ENCODE data around the gene RASGRF2. TPM values are rescaled to one million over a fixed set of nuclear protein-coding genes. Genes with fewer than 3 reads are reported as not detected.

Gene RASGRF2
- total RNA-seq, 1 donor from 2014 or later, result 30.7 TPM

DNA sequence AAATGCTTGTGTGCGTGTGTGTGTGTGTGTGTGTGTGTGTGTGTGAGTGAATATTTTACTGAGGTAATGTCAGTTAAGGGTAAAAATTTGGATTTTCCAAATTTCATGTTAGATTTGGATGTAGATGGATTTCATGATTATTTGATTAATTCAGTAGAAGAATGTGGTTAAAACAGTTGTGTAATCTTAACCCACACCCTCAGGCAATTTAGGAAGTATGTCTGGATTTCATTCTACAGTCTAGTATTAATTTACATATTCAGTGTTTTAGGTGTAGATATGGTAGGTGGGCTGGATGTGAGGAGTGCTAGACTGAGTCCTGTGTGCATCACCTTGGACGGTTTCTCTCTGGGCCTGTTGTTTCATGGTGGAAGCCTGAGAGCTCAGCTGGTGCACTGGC, 173.9 kb downstream of the RASGRF2 start:
- DNase-seq (ENCODE audit: low spot score), result no peak

DNA sequence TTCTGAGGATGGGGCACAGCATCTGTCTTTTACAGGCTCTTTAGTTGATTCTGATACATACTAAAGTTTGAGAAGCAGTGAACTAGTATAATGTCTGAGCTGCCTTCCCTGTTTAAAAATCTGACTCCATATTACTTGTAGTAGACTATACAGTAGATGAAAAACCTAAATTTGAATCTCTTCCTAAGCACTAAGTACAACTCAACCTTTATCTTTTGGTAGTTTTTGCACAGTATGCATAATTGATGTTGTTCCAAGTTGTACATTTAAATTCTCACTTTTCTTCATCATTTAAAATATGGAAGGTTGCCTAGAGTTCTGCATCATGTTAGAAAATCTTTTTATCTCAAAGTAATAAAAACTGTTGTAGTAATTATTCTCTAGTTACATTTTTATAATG, 174.4 kb downstream of the RASGRF2 start:
- DNase-seq (ENCODE audit: low spot score), result no peak

DNA sequence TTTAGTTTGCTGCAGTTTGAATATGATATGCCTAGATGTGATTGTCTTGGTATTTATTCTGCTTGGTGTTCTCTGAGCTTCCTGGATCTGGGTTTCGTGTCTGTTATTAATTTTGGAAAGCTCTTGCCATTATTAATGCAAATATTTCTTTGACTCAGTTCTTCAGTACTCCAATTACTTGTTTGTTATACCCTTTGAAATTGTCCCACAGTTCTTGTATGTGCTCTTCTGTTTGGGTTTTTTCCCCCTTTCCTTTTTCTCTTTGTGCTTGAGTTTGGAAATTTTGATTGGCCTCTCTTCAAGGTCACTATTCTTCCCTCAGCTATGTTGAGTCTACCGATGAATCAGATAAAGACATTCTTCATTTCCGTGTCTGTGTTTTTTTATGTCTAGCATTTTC, 176.4 kb downstream of the RASGRF2 start:
- no peak for DNase-seq (ENCODE audit: low spot score)

DNA sequence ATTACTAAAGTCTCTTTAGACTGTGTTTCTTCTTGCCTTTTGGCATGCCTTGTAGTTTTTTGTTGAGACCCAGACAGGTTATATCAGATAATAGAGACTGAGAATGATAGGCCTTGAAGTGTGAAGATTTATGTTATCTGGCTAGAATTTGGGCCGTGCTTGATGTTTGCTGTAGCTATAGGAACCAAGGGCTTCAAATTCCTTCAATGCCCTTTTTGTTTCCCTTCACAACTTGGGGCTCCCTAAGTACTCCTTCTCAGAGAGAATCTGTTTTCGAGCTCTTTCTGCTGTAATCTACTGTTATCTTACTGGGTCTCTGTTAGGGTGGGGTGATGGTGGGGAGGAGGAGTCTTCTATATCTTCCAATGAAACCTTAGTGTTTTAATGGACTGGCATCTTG, 177.7 kb downstream of the RASGRF2 start:
- DNase-seq (ENCODE audit: low spot score), result no peak

DNA sequence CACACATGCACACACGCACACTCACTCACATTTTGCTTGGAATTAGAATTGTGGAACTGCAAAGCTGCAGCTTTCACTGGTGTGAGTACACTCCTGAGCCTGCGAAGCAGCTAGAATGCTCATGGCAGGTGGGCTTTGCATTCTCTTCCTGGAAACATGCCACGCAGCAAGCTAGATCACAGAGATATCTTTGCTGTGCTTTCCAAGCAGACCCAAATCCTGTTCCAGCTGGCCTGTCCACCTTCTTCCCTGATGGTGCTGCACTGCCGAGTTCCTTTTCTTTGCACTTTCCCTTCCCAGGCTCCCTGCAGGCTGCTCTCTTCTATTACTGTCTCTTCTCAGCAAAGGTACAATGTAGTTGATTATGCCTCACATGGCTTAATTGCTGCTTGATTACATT, 180.3 kb downstream of the RASGRF2 start:
- DNase-seq (ENCODE audit: low spot score), result no peak

DNA sequence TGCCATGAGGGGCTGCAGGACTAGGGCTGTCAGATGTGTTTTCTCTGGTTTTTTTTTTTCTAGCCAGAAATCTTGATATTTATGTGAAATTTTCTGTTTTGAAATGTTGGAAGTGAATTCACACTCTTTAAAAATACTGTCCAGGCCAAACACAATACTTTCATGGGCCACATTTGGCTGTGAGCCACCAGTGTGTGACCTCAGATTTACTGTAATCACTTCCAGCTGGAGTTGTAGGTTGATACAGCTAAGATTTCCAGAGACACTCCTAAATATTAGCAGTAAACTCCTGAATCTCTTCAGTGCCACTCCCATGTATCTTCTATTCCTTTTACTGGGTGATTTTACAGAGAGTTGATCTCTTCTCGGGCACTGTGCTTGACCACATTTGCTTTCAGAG, 180.8 kb downstream of the RASGRF2 start:
- DNase-seq (ENCODE audit: low spot score), result no peak

DNA sequence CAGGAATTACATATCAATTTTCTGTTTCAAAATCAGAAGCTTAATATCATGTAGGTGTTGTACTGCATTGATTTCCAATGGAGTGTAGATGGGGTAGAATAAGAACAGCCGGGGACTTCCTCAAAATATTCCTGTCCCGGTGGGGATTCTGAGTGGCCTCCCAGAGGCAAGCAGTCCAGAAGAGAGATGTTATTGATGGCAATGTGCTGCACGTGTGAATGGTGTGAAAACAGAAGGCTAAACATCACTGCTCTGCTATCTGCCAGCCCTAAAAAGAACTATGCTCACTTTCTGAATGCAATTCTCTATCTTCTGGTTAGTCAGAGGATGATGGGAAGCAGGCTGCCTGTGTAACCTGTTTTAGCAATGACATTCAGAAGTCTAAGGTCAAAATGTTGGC, 181.9 kb downstream of the RASGRF2 start:
- no peak for DNase-seq (ENCODE audit: low spot score)

DNA sequence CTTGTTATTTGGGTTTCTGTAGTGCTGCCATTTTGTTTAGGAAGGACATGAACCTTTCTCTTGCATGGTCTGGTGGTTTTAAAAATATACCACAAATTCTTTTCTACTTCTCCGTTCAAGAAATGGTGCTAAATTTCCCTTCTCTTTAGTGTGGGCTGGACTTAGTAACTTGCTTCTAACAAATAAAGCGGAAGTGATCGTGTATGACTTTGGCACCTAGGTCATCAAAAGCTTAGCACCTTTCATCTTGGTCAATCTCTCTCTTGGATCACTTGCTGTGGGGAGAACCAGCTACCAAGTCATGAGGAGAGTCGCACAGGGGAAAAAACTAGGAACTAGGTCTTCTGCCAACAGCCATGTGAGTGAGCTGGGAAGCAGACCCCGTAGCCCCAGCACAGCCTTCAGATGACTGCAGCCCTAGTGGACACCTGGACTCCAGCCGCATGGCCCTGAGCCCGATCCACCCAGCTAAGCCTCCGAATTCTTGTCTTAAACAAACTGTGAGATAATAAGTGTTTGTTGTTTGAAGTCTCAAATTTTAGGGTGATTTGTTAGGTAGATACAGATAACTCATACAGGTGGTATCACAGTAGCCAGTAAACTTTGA, 185.3 kb downstream of the RASGRF2 start:
- DNase-seq (ENCODE audit: low spot score), result no peak

DNA sequence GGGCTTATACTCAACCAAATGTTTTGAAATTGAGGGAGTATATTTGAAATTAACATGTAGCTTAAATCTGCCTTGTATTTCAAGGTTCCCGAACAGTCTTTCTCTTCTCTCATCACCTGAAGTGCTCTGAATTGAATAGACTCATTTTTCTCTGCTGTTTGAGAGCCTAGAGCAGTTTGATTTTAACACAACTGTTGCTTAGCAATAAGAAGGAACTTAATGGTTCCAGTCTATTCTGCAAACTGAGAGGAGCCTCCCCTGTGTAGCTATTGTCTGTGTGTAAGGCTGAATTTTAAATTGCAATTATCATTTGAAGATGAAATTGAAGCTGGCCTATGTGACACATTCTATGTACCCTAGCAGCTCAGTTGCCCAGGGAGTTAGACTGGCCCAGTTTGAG, 185.9 kb downstream of the RASGRF2 start:
- DNase-seq (ENCODE audit: low spot score), result no peak

DNA sequence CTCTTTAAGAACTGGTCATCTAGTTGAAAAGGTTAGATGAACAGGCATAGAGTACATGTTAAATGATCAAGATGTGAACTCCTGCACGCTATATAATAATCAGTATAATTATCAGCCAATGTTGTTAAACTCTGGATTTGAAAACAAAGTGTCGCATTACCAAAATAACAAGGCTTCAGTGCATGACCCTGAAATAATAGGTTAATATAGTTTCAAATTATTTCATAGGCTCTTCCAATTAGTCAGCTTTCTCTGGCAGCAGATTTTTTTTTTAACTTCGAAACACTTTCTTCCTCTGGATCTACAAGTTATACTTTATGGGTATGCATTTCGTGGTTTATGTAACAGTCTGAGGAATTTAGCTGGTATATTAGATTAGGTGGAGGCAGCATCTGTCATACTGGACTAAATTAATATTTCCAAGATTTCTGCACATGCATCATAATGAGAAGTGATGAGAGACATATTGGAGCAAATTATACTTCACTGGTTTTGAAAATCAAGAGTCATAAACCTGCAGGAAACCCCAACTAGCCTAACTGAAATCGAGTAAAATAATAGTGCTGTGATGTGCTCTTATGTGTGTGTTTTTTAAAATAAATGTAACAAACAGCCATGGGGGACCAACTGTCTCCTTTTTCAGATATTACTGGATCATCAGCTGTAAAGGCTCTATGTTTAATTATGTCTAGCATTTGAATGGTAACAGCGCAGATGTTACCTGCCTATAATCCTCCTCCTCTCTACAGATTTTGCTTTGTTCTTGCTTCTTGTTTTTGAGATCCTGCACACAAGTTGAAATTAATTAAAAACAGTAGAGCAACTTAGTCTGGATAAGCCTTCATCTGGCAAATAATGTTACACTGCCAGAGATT, 187.1 kb downstream of the RASGRF2 start:
- DNase-seq (ENCODE audit: low spot score), result no peak

DNA sequence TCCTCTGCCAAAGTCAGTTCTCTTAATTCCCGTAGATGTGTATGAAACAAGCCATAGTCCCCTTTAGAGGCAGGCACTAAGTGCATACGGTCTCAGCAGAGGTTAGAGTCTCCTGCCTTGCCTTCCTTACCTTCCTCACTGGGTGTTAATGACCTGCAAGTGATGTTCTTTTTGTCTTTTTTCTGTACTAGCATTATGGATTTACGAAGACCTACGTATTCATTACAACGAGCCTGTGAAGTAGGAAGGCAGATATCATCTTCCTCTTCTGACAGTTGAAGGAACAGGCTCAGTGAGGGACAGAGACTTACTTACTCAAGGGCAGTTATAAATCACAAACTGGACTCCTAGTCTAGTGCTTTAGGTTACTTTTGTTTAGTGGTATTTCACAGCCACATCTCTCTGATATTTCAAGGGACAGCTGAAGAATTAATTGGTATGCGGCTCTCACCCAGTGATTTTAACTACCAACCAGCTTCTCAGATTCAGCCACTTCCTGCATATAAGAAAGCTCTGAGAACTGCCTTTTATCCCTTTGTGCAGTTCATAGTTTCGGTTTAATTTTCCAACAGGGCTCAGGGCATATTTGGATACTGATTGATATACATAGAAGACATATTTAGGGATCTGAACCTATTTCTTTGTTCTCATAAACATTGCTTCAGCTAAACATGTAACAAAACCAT, 187.9 kb downstream of the RASGRF2 start:
- DNase-seq (ENCODE audit: low spot score), result no peak

DNA sequence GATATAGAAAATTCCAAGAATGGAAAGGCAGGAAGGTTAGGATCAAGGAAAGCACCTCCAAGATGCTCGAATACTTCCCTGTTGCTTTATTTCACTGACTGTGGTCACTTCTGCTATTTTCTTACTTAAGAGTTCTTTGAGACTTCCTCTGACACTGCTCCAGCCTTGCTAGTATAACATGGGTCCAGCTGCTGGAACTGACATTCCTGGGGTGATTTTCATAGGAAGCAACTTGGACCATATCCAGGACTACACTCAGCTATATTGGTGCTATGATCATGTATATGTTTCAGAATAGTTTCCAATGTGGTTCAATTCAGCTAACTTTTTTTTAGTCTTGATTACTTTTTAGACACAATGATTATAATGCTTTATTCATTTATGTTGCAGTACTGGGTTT, 191.4 kb downstream of the RASGRF2 start:
- no peak for DNase-seq (ENCODE audit: low spot score)

DNA sequence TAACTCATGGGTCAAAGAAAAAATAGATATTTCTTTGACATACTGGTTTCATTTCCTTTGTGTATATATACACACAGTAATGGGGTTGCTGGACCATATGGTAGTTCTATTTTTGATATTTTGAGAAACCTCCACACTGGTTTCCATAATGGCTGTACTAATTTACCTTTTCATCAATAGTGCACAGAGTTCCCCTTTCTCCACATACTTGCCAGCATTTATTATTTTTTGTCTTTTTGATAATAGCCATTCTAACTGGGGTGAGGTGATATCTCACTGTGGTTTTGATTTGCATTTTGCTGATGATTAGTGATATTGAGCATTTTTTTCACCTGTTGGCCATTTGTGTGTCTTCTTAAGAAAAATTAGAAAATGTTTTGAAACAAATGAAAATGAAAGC, 194.6 kb downstream of the RASGRF2 start:
- no peak for DNase-seq (ENCODE audit: low spot score)

DNA sequence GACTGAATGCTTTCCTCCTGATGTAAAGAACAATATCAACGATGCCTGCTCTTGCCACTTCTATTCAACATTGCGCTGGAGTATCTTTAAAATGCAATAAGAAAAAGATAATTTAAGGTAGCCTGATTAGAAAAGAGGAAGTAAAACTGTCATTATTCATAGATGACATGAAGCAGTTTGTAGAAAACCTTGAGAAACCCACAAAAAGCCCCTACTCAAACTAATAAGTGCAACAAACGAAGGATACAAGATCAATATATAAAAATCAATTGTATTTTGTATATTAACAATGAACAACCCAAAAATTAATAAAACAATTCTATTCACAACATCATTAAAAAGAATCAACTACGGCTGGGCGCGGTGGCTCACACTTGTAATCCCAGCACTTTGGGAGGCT, 196.6 kb downstream of the RASGRF2 start:
- DNase-seq (ENCODE audit: low spot score), result no peak

DNA sequence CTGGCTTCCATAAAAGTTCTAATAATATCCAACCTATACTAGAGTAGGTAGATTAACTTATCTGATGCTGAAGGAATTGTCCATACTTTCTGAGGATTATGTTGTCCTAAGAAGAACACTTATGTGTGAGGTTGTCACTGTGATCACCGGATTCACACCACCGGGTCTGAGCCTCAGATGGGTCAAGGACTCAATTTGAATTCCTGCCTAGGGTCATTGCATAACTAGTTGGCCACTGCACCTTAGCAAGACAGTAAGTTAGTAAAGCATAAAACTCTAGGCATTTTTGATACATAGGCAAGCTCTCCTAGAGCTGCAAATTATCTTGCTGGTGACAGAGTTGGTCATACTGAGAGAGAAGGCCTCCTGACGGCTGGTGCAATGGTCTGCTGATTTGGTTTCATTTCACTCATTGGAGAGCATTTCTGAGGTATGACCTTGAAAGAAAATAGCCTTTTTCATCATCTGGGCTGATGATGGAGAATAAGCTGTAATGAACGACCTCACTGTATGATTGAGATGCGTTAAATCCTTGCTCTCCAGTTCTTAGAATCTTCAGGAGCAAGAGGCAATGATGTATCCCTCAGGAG, 200.9 kb downstream of the RASGRF2 start:
- DNase-seq (ENCODE audit: low spot score), result no peak

DNA sequence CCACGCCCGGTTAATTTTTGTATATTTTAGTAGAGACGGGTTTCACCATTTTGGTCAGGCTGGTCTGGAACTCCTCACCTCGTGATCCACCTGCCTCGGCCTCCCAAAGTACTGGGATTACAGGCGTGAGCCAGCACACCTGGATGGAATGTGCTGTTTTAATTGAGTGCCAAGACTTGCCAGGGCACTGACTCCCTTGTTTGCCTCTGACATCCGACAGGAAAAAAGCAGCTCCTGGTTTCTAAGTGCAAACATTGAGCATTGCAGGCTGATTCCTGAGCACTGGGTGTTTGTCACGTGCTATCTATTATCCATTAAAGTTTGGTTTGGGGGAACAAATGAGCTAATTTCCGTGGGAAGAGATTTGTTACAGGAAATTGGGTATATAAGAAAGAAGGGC, 202.3 kb downstream of the RASGRF2 start:
- no peak for DNase-seq (ENCODE audit: low spot score)

DNA sequence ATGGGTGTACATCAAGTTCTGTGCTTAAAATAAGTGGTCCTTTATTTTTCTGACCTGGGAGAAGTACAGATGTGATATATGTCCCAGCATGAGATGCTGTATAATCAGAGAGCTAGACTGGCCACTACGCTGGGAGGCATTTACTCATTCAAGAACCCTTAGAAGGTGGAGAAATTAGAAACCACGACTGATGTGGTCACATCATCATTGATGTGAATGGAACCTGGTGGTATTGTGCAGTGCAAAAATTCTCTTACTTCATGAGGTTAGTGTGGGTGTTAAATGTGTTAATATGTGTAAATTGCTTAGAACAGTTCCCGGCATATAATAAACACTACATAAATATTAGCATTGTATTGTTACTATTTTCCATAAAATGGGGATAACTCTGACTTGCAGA, 203.5 kb downstream of the RASGRF2 start:
- no peak for DNase-seq (ENCODE audit: low spot score)

DNA sequence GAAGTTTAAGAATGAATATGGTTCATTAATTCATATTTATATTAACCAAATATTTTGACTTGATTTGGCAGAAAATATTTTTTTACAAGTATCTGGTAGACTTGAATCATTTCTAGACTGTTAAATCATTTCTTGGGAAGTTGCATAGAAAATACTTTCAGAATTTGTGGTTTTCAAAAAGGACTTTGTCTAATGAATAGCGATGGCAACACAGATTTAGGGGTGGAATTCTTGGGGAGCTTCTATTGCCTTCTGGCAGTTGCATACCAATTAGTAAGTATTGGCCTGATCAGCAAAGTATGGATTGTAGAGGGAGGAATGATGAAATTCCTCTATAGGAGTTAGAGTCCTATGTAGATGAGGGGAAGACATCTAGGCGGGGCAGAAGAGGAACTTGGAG, 204.3 kb downstream of the RASGRF2 start:
- DNase-seq (ENCODE audit: low spot score), result no peak

DNA sequence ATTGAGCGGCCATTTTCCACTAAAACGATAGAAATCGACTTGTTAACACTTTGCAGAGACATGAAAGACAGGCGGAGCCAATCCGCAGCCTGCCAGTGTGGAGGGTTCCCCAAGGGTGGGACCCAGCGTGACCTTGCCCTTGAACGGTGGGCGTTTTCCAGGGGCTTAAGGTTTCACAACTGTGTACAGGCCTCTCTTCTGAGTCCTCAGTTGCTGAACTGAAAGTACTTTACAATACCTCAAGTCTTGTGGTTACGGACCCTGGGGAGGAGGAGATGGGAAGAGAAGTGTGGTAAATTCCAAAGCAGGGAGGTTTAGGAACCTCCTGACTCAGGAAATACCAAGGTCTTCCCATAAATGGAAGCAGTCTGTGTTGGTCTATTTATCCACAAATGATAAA, 204.8 kb downstream of the RASGRF2 start:
- DNase-seq (ENCODE audit: low spot score), result no peak

DNA sequence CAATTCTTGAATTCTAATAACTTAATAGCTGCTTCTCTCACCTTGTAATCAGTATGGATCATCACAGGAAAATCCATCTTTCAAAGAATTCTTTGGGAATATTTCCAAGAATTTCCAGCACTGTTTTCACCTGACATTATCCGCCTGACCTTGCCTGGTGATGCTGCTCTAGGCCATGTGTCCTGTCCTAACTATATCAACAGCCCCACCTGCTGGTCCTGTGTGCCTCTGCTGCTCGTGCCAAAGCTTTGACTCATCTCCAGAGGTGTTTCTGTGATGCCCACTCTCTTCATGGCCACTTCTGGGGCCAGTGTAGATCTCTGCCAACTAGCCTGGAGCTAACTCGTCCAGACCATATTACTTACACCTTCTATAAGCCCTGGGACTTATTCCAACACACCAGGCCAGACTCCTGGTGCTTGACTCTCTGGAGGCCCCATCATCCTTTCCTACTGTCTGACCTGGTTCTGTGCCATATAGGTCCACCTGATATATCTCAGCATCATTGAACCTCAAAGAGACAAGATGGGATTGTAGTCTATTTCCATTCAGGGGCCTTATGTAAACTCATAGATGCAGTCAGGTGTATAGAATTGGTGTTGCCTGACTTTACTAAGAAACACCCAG, 205.4 kb downstream of the RASGRF2 start:
- DNase-seq (ENCODE audit: low spot score), result no peak

DNA sequence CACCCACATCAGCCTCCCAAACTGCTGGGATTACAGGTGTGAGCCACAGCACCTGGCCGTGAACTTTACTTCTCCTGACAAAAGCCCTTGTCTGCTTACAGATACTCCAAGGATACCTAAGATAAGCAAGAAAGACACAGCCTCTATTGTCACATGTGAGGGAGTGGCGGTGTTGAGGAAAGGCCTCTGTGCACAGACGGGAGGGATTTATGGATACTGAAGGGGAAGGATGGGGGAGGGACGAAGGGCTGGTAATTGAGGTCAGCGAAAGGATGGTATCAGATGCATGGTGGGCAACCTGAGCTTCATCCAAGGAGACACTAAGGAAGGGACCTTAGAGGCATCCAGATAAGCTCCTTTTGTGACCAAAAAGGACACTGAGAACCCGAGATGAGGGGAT, 206.3 kb downstream of the RASGRF2 start:
- no peak for DNase-seq (ENCODE audit: low spot score)

DNA sequence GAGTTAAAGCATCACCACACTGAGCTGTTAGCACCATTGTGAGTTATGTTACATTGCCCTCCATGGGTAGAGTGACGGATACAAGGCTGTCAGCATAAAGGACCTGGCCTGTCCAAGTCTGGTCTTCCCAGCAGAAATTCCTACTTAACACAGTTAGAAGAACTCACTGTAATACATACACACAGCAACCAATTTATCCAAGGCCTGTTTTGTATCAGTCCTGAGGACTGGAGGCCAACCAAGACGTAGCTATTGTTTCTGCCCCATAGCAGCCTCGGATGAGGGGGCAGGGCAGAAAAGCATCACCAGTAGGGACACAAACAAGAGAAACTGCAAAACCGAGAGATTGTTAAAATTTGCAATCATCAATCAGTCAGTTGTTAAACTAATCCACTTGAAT, 206.9 kb downstream of the RASGRF2 start:
- DNase-seq (ENCODE audit: low spot score), result no peak
